HG03025 (cell line): ENCODE measurements around the gene ZNF624.
A peak's percentile ranks its signal among the peaks of the same experiment; 100 is the strongest.

Source experiments
- ATAC-seq: cut with Tn5 transposase; IDR thresholded peaks from one replicate; pipeline ENCODE4 v1.9.1; 2021; ENCODE audit warnings: mild to moderate bottlenecking, moderate library complexity; ENCODE audit not compliant: unreplicated experiment, low FRiP score

The ZNF624 gene

DNA sequence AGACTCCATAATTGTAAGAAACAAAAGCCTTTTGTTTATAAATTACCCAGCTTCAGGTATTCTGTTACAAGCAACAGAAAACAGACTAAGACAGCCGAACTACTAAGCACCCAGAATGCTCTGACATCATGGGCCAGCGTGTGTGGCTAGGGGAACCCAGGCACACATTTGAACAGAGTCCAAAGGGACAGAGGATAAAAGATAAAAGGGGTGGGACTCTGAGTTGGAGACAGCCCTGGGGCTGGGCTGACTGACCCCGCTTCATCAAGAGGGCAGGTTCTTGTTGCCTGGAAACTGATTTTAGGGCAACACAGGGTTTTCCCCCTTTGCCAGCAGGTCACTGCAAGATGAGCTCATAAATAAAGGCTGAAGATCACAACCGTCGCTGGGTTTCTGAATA lies 54.1 kb downstream of the ZNF624 start:
- no peak for ATAC-seq

GRCh38 chr17:16593356-16594102 lies 60.1 kb downstream of the ZNF624 start:
- no peak for ATAC-seq

- peak; percentile 64 for ATAC-seq
Observed at GRCh38 chr17:16589097-16589969, 64.3 kb downstream of the ZNF624 start.

DNA sequence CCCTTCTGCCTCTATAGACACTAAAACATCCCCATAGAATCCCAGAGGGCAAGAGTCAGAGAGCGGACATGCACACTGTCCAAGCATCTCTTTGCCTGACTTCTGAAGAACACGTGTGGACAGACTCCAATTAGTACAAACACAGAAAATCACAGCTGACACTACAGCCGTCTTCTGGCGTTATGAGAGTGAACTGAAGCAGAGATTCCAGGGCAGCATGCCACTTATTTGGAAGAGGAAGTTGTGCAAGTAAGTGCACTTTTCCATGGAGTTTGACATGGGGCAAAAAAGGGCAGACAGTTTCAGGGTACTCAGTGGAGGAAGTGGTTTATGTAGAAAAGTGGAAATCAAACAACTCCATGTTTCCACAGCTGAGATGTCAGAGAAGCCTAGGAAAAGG lies 67.9 kb downstream of the ZNF624 start:
- ATAC-seq, result no peak

- no peak for ATAC-seq
Observed at GRCh38 chr17:16584273-16584995, 69.2 kb downstream of the ZNF624 start.

GRCh38 chr17:16583781-16584180 lies 69.9 kb downstream of the ZNF624 start:
- ATAC-seq, result no peak

DNA sequence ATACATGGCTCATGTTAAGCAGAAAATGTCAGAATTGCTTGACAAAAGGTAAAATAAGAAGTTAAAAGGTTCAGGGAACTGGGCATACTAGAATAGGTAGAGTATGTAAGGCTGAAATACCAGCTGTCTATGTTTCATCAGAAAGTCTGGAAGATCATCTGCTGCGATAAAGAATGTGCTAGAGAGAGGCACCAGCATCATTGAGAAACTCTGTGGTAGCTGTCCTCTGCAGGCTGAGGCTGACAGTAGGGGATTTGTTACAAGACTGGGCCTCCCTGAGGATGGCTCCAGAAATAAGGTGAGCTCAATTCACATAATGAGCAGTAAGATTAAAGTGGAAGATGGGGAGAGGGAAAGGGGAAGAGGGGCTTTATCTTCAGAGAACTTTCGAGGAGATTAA lies 80.2 kb downstream of the ZNF624 start:
- ATAC-seq, result no peak
